GM19035 (cell line): ENCODE measurements around the gene TMEM204.

ENCODE experiments used
- ATAC-seq: cut with Tn5 transposase; IDR thresholded peaks from one replicate; pipeline ENCODE4 v1.9.1; 2021; ENCODE audit not compliant: unreplicated experiment

The TMEM204 gene

DNA sequence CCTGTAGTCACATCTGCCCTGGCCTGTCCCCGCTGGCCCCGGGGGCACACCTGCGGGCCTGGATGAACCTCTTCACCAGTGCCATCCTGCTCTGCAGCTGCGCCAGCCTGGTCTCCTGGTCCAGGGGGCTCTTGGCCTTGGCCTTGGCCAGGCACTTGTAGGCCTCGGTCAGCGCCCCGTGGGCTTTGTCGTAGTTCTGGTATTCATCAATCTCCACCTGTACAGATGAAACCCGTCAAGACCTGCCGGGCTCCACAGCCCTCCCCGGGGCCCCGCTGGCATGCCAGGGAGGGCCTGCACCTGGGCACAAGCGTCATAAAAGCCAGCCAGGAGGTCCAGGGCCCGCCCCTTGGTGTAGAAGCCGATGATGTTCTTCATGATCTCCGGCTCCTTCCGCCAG is 13.6 kb upstream of the TMEM204 start:
- ATAC-seq: no peak

DNA sequence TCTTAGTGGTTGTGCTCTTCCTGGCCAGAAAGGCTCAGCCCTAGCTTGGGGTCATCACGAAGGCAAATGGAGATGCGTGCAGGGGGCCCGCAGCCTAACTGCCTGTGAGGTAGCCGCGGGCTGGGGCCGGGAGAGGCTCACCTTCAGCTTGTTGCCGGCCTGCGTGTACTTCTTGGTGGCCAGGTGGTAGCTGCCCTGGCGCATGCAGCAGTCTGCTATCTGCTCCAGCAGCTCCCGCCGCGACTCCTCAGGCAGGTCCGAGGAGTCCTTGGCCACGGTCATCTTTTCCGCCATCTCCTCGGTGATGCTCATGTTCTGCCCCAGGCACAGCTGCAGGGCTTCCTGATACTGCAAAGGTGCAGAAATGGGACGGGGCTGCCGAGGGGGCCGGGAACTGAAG is 13.0 kb upstream of the TMEM204 start:
- no peak for ATAC-seq

DNA sequence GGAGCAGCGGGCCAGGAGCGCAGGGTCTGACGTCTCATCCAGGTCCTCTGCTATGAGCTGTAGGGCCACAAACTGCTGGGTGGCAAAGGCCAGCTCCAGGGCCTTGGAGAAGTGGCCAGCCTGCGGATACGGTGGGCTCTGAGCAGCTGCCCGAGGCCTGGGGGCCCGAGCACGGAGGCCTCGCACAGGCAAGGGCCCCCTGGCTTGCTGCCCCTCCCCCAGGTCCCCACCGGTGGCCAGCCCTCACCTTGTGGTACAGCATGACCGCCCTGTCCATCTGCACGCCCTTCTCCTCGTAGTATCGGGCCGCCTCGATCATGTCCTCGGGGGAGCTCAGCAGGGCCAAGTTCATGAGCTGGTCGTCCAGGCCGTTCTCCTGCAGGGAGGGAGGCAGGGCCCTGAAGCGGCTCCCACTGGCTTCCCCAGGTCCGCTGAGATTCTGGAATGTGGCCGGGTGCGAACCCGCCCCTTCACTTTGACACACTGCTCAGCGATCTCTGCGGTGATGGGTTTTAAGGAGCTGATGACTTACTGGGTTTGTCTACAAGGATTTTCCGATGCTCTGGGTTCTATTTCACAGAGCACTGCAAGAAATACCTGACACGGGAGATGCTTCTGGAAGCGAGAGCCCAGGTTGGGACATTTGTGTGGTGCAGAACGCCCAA is 9.8 kb upstream of the TMEM204 start:
- ATAC-seq: no peak

DNA sequence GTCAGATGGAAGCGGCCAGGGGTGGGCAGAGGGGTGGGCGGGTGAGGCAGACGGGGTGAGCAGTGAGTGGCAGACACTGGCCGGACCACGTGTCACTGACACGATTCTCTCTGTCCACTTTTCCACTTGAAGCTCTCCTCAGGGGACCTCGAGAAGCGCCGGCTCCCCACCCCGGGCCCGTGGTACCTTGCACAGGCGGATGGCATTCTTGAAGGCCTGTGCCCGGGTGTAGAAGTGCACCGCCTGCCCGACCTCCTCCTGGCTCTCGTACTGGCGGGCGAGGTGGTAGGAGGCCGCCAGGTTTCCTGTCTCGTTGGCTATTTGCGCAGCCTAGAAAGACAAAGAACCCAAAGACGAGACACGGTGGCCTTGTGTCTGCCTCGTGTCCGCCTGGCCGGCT is 9.1 kb upstream of the TMEM204 start:
- ATAC-seq: no peak

DNA sequence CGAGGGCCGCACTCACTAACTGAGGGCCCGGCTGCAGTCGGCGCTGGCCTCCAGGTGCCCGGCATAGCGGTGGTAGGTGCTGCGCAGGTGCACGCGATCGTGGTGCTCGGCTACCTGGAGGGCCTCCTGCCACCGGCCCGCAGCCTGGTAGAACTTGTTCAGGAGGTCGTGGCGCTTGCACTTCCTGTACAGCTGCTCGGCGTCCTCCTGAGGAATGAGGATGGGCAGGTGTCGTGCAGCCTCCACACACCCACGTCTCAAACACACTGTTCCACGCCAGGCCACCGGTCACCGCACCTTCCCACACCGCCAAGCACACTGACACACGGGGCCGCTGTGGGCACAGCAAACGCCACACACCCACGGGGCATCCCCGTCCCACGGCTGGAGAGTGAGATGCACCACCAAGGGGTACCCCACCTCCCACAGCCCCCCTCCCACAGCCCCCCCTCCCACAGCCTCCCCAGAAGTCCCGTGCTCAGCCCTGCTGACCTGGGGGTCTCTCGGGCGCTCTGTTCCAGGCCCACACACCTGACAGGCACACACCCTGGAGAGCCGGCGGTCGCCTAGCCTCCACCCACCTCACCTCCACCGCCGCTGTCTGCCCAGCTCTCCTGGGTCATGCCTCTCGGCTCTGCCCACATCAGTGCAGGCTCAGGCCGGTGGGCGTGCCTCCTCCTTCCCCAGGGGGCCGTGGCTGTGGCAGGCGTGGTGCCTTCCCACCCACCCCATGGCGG is 7.4 kb upstream of the TMEM204 start:
- ATAC-seq: no peak

DNA sequence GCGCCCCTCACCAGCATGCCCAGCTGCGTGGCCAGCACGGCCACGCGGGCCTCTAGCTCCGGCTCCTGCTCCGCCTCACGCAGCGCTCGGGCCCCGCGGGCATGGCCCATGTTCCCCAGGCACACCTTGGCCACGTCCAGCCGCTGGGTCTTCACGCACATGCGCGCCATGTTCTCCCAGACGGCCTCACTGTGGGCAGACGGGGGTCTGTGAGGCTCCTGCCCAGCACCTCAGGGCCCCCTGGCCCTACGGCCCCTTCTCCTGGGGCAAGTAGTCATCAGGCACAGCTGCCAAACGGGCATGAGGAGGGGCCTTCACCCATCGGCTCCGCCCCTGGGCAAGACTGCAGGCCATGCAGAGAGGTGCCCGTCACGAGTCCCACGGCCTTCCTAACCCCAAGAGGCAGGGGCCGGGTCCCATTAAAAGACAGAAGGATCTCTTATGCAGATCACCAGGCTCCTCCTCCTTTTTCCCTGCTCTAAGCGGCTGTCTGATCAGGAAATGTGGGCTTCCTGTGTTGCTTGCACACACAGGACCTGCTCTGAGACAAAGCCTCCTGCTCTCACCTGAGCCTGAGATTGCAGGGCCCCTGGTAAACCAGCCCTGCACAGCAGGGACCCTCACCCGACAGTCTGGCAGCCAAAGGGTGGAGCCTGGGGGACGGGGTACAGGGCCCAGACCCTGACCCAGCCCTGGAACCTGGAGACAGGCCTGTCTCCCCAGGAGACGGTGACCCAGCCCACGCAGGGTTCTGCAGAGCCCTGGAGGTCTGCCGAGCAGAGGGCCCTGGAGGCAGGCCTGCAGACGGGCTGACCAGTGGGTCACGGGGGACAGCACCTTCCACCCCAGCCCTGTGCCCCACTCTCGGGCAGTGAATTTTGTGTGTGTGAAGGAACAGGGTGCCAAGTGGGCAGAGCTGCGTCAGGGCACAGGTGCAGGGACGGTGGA is 6.6 kb upstream of the TMEM204 start:
- no peak for ATAC-seq

DNA sequence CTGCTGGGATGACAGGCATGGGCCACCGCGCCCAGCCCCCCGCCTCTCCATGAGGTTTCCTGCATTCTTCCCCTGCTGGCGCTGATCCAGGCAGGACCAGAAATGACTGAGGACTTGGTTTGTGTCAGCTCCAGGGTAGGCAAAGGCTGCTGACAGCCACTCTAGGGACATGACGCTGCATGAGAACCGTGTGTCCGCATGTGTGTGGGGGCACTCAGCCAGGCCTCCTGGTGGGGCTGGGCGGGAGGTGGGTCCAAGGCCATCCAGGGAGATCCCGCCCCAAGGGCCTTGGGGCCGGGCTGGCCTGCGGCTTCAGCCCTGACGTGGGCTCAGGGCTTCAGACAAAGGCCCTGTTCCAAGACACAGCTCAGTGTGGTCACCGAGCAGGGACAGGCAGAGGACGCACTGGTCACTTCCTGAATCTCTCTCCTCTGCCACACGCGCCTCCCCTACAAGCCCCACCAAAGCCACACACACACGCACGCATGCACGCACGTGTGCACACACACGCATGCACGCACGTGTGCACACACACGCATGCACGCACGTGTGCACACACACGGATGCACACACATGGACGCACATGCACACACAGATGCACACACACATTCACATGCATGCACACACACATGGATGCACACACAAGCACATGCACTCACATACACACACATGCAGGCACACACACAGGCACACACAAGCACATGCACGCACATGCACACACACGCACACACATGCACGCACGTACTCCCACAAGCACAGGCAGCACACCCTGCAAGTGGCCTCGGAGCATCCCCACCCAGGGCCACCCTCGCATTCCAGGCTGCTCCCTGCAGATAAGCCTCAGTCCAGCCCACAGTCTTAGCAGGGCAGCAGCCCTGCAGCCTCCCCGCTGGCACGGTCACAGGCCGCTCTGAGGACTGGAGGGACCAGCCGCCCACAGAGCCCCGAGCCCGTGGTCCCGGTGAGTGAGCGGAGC is 5.3 kb upstream of the TMEM204 start:
- no peak for ATAC-seq

DNA sequence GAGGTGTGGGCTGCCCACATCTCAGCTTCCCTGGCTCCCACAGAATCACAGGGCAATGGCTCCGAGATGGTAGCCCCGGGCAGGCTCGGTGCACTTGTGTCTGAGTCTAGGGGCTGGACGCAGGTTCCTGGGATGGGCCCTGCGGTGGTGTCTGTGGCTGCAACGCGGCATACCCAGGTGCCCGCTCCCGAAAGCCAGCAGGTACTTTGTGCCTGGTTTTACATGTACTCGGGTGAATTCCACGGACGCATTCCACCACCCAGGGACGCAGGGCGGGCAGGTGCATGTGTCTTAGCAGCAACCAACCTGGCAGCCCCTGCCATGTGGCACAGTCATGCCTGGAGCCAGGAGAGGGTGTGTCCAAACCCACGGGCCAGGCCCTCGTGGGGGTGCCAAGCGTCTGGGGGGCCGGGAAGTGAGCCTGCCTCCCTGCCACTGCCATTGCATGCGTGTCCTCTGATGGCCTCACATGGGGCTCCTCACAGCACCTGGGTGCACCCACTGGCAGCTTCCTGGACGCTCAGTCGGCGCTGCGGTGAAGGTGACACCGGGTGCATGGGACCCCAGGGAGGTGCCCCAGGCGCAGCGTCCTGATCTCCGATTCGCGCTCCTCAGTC is 4.4 kb upstream of the TMEM204 start:
- no peak for ATAC-seq

DNA sequence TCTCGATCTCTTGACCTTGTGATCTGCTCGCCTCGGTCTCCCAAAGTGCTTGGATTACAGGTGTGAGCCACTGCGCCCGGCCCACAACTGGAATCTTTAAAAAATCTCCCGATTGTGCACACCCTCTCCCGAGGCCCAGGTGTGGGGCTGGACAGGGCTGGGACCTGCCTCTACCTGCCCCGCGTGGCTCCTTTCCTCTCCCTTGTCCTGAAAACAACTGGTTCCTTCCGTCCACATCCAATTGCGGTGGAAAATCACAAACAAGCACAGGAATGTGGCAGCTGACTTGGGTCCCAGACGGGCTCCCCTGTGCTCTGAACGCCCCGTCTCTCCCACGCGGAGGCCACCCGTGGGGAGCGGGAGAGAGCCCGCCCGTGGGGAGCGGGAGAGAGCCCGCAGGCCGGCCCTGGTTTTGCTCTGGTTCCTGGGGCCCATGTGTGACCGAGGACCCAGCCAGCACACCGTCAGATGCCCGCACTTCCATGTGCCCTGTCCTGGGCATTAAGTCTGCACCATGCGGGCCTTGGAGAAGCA is 3.0 kb upstream of the TMEM204 start:
- no peak for ATAC-seq

DNA sequence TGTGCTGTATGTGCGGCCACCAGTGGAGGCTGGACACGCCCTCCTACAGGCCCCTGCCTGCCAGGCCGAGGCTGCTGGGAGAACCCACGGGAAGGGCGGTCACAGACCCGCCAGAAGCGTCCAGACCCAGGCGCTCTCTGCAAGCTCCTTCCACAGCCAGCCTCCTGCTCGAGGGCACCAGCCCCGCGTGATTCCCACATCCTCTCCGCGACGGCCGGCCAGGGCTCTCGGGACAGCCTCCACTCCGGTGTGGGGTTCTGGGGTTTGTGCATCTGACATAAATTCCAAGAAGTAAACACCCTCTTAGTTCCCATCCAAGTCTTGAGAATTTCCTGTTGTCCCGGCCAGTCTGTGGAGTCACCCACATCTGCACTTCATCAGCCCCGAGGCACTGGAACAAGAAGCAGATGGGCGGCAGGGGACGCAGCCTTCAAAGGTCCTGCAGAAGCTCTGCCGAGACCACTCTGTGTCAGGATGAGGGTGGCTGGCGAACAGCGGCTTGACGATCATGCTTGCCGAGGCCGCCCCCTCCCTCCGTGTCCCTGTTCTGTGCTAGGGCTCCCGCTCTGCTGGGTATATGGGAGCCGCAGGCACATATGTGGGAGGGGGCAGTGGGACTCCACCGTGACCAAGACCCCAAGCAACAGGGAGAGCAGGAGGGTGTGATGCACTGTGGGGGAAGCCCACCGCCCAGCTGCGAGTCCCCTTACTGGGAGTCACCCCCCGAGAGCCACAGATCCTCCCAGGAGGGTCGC is 2.4 kb upstream of the TMEM204 start:
- no peak for ATAC-seq

DNA sequence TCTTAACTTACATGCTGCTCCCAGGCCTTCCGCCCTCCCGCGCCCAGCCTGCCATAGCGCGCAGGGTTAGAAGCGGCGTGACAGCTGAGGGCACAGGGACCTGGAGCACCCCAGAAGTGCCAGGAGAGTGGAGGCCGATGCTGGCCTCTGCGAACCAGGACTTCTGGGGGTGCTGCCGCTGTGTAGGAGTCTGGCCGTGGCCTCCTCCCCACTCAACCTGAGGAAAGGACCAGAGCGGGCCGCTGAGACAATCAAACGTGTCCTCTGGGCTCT is 1.9 kb upstream of the TMEM204 start:
- ATAC-seq: no peak

DNA sequence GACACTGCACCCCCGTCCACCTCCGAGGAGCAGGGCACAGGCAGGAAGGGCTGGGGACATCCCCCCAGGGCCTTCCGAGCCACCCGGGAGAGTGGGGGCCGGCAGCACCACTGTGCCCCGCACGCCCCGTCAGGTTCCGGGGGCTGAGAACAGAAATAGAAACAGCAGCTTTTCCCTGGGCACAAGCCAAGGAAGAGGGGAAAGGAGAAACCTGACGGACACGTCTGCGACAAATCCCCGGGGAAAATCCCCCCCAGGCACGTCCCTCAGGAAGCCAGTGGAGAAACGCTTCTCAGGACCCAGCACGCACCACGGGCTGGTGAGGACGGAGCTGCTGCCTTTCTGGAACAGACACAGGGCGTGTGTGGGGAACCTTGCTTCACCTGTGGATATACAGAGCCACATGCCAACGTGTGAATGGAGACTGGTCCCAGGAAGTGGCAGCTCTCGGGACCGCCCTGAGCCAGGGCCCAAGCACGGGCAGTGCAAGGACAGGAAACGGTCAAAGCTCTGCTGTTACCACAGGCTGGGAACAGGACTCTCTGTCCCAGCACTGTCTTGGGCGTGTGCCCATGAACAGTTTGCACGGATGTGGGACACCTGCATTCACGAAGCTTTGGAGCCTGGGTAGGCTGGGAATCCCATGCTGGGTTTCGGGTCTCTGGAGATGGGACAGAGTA is 1.2 kb upstream of the TMEM204 start:
- ATAC-seq: no peak

DNA sequence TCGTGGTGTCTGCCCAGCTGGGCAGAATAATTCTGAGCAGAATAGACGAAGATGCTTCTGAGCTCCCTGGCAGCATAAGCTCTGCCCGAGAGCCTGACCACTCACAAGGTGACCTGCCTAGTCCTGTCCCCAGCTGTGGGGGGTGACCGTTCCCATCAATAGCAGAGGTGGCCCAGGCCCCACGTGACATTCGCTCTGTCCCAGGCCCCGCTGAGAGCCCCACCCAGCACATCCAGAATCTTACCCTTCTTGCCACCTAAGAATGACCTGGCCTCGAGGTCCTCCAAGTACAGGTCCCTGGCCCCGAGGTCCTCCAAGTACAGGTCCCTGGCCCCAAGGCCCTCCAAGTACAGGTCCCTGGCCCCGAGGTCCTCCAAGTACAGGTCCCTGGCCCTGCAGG is 695 bp upstream of the TMEM204 start:
- ATAC-seq: no peak

DNA sequence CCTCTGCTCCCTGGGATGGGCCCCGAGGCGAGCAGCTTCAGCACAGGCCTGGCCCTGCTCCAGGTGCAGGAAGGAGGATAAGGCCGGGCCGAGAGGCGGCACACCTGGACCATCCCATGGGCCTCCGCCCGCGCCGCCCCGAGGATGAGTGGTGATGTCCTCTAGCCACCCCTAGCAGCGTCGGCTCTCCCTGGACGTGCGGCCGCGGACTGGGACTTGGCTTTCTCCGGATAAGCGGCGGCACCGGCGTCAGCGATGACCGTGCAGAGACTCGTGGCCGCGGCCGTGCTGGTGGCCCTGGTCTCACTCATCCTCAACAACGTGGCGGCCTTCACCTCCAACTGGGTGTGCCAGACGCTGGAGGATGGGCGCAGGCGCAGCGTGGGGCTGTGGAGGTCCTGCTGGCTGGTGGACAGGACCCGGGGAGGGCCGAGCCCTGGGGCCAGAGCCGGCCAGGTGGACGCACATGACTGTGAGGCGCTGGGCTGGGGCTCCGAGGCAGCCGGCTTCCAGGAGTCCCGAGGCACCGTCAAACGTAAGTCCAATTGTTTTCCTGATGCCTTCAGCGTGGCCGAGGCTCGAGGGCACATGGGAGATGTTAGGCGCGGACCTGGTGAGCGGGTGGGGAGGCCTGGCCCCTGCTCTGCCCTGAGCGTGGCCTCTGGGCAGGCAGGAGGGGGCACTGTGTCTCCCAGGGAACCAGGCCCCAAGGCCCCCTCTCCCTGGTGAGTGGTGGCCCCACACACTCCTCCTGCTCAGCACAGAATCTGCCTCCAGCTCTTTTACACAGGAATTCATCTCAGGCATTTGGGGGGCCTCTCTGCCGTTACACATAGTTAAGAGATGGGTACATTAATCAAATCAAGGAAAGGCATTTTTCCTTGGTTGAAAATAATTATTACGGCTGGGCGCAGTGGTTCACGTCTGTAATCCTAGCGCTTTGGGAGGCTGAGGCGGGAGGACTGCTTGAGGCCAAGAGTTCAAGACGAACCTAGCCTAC is 855 bp downstream of the TMEM204 start:
- no peak for ATAC-seq

DNA sequence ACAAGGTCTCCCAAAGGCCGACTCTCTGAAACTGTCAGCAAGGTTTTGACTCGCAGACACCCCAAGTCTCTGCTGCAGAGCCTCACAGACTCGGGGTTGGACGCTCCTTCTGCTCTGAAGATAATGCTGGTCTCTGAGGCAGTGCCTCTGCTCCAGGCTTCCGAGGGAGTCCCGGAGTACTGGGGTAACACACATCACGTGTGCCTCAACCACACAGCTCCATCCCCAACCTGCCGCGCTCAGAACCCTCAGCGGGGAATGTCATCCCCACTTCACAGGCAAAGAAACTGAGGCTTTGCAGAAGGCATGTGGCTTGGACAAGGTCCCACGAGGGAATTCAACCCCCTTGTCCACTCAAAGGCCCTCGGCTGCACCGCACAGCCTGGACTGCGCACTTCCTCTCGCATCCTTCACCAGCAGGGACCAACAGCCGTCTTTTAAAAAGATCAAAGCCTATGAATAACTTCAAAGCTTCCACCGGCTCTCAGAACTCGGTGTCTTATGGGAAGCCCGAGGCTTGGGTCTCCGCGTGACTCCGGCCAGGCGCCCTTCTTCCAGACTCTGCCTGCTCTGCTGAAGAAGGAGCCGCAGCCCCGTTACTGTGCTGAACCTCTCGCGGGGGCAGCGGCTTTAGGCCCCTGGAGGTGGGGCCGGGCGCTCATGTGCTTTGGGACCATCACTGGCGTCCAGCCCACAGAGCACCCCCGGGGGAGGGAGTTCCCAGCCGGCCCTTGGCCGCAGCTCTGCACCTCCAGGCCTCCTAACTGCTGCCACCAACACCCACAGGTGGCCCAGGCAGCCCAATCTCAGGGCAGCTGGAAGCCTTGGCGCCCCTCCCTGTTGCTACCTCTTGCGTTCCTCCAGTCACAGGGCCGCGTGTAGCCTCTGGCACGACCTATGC is 2.2 kb downstream of the TMEM204 start:
- no peak for ATAC-seq

DNA sequence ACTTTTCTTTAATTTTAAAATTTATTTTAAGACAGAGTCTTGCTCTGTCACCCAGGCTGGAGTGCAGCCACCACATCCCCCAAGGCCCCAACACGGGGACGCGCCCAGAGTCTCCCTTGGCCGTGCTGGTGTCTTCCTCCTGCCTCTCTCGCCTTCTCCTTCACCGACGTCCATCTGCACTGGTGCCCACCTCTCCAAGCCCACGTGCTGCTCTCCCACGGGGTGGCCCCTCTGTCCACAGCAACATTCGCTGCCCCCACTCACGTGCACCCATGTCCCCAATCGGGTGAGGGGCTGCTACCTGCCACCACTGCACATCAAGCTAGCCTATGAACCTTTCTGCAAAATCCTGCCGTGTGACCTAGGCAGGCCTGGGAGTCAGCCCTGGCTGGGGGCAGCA is 3.1 kb downstream of the TMEM204 start:
- ATAC-seq: no peak

DNA sequence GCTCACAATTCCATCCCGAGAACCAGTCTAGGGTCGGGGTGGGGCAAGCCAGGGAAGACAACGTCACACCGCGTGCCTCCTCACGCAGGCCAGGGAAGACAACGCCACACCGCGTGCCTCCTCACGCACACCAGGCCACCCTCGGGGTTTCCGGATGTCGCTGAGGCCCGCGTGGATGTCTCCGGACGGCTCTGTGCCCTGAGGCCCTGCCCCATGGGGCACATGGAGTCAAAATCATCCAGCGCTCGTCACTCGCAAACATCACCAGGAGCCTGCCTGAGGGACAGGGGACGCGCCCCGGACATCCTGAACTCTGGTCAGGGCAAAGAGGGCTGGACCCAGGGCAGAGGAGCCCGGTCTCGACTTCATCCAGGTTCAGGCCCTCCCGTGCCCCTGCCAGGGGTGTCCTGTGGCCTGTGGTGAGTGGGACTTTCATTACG is 3.7 kb downstream of the TMEM204 start:
- ATAC-seq: no peak
